ENCODE results near the gene NTRK1. TPM values are rescaled to one million over a fixed set of nuclear protein-coding genes. Genes with fewer than 3 reads are reported as not detected.

Gene NTRK1
- total and polyA plus RNA-seq, 2 donors (not counting 1 experiment from before 2014, with no cell fraction given), result not detected

DNA sequence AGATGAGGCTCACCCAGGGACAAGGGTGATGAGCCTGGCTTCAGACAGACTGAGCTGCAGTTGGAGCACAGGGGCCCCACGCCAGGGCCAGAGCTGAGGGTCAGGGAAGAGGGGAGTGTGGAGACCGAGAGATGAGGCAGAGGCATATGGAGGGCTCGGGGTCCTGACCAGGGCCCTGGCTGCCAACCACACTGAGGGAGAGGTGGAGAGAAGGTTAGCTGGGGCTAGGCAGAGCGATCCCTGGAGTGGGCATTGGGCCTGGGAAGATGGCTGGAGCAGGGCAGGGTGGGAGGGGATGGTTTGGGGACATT lies 40.9 kb downstream of the NTRK1 start:
- H3K27me3 Mint-ChIP-seq, result peaks cover 40% of the 10 kb centered on the region
- no peak overlapping the region for H3K27ac Mint-ChIP-seq
- Histone ChIP-seq H3K27ac (ENCODE audit: low read length in 2 of 2) (no peak overlapping the region), H3K36me3 (replicated peaks in 1 of 2; ENCODE audit: control extremely low read depth in 1 of 2, control insufficient read depth in 1 of 2, extremely low read depth in 1 of 2, insufficient read depth in 2 of 2, low read length in 1 of 2) (no peaks in the 10 kb centered on the region), H3K27me3 (replicated peaks in 1 of 4; ENCODE audit: control extremely low read depth in 1 of 4, control insufficient read depth in 3 of 4, insufficient read depth in 4 of 4, low read length in 3 of 4) (peaks cover 0 to 31% (median 0%) of the 10 kb centered on the region in 4 experiments), H3K79me2 (ENCODE audit: control insufficient read depth, insufficient read depth, low read length) (no peaks in the 10 kb centered on the region), H2AFZ (ENCODE audit: insufficient read depth, low read depth, low read length, poor library complexity, severe bottlenecking) (no peak overlapping the region), H3K4me1 (ENCODE audit: control insufficient read depth in 2 of 2, insufficient read depth in 2 of 2, low read length in 2 of 2) (no peaks in the 10 kb centered on the region), H3K9me3 (ENCODE audit: control extremely low read depth in 1 of 3, control insufficient read depth in 2 of 3, insufficient read depth in 1 of 3, low read length in 2 of 3) (peaks cover 0 to 6% (median 0%) of the 10 kb centered on the region in 3 donors), H4K20me1 (ENCODE audit: control insufficient read depth, insufficient read depth, low read length, poor library complexity, severe bottlenecking) (no peaks in the 10 kb centered on the region), H3K4me2 (replicated peaks; ENCODE audit: low read depth, low read length, poor library complexity, severe bottlenecking) (no peak overlapping the region), H3K4me3 (ENCODE audit: control extremely low read depth in 1 of 5, extremely low read depth in 1 of 5, insufficient read depth in 1 of 5, low read depth in 2 of 5, low read length in 4 of 5) (no peak overlapping the region), H3K9ac (ENCODE audit: low read length) (no peak overlapping the region)
- WGBS (ENCODE audit: insufficient coverage), result 72% methylated on average over 4 of the region's 4 CpGs
- DNase-seq (no peak), ATAC-seq (ENCODE audit: low read depth) (no peak)
- intact Hi-C loops (cut with micrococcal nuclease), result no loop called here
- TF ChIP-seq EZH2 (IDR thresholded peaks at IDR 0.05; ENCODE audit: borderline replicate concordance, insufficient read depth, low read depth, low read length, poor library complexity, severe bottlenecking), result no peak
- TF ChIP-seq, protein P1, sequence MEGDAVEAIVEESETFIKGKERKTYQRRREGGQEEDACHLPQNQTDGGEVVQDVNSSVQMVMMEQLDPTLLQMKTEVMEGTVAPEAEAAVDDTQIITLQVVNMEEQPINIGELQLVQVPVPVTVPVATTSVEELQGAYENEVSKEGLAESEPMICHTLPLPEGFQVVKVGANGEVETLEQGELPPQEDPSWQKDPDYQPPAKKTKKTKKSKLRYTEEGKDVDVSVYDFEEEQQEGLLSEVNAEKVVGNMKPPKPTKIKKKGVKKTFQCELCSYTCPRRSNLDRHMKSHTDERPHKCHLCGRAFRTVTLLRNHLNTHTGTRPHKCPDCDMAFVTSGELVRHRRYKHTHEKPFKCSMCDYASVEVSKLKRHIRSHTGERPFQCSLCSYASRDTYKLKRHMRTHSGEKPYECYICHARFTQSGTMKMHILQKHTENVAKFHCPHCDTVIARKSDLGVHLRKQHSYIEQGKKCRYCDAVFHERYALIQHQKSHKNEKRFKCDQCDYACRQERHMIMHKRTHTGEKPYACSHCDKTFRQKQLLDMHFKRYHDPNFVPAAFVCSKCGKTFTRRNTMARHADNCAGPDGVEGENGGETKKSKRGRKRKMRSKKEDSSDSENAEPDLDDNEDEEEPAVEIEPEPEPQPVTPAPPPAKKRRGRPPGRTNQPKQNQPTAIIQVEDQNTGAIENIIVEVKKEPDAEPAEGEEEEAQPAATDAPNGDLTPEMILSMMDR (IDR thresholded peaks at IDR 0.05), result no peak
- ChIA-PET CTCF (interaction anchor here (1.3 kb wide), 1 partner anchor 10 kb away, joined by 3 read pairs; no protein-coding TSS in a partner anchor), POLR2A (no interaction called here)
- no peak overlapping the region for H3K4me3 Mint-ChIP-seq
- H3K9me3 Mint-ChIP-seq (ENCODE audit: insufficient read depth), result no peaks in the 10 kb centered on the region
- H3K4me1 Mint-ChIP-seq, result no peaks in the 10 kb centered on the region

DNA sequence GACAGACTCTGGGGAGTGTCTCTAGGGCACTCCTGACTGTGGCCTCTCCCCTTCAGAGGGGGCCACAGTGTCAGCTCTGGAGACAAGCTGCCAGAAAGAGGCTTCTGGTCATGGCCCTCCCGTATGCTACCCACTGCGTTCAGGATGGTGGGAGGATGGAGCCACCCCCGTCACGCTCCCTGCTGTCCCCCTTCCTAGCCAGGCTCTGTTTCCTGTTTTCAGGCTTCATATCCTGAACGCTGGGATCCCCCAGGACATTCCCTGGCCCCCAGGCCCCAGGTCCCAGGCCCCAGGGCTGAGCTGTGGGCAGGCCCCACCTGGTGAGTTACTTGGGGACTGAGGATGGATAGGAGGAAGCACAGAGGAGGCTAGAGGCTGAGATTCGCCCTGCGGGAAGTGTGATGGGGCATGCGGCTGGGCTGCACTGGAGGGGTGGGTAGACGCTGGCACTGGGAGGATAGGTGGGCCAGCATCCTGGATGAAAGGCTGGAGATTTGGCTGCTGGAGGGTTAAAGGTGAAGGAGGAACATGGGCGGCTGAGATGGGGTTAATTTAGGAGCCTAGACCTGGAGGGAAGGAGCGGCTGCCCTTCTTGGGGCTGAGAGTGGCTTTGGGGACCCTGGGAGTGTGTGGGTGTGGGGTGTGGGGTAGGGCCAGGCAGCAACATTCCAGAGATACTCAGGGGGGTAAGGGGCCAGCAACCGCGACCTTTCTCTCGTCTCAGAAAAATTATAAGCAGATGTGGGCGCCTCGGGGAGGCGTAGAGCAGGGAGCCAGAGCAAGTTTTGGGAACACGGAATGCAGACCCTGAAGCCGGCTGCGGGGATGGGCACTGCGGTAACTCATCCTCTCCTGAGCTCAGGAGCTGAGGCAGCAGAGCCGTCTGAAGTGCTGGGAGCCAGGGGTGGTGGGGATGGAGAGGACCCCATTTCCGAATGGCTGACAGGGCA lies 41.6 kb downstream of the NTRK1 start:
- Histone ChIP-seq H3K27ac (ENCODE audit: low read length in 2 of 2) (no peak overlapping the region), H2AFZ (ENCODE audit: insufficient read depth, low read depth, low read length, poor library complexity, severe bottlenecking) (no peak overlapping the region), H3K4me3 (ENCODE audit: control extremely low read depth in 1 of 5, extremely low read depth in 1 of 5, insufficient read depth in 1 of 5, low read depth in 2 of 5, low read length in 4 of 5) (no peak overlapping the region), H3K27me3 (replicated peaks in 1 of 4; ENCODE audit: control extremely low read depth in 1 of 4, control insufficient read depth in 3 of 4, insufficient read depth in 4 of 4, low read length in 3 of 4) (peaks cover 0 to 33% (median 0%) of the 10 kb centered on the region in 4 experiments), H3K9me3 (ENCODE audit: control extremely low read depth in 1 of 3, control insufficient read depth in 2 of 3, insufficient read depth in 1 of 3, low read length in 2 of 3) (peaks cover 0 to 8% (median 0%) of the 10 kb centered on the region in 3 donors), H3K36me3 (replicated peaks in 1 of 2; ENCODE audit: control extremely low read depth in 1 of 2, control insufficient read depth in 1 of 2, extremely low read depth in 1 of 2, insufficient read depth in 2 of 2, low read length in 1 of 2) (no peaks in the 10 kb centered on the region), H3K4me1 (ENCODE audit: control insufficient read depth in 2 of 2, insufficient read depth in 2 of 2, low read length in 2 of 2) (no peaks in the 10 kb centered on the region), H3K4me2 (replicated peaks; ENCODE audit: low read depth, low read length, poor library complexity, severe bottlenecking) (no peak overlapping the region), H3K79me2 (ENCODE audit: control insufficient read depth, insufficient read depth, low read length) (no peaks in the 10 kb centered on the region), H4K20me1 (ENCODE audit: control insufficient read depth, insufficient read depth, low read length, poor library complexity, severe bottlenecking) (no peaks in the 10 kb centered on the region), H3K9ac (ENCODE audit: low read length) (no peak overlapping the region)
- no peak for ATAC-seq (ENCODE audit: low read depth)
- TF ChIP-seq, protein P1 (IDR thresholded peaks at IDR 0.05), result no peak
- no peak for TF ChIP-seq EZH2 (IDR thresholded peaks at IDR 0.05; ENCODE audit: borderline replicate concordance, insufficient read depth, low read depth, low read length, poor library complexity, severe bottlenecking)
- 91% methylated on average over 21 of the region's 23 CpGs for whole genome bisulfite sequencing (ENCODE audit: insufficient coverage)
- no peak overlapping the region for H3K4me3 Mint-ChIP-seq
- POLR2A ChIA-PET, result no interaction called here
- H3K9me3 Mint-ChIP-seq (ENCODE audit: insufficient read depth), result no peaks in the 10 kb centered on the region
- DNase-seq, result no peak
- peaks cover 2% of the 10 kb centered on the region for H3K4me1 Mint-ChIP-seq
- no peak overlapping the region for H3K27ac Mint-ChIP-seq
- intact Hi-C loops (cut with micrococcal nuclease), result no loop called here
- peaks cover 41% of the 10 kb centered on the region for H3K27me3 Mint-ChIP-seq
- CTCF ChIA-PET, result interaction anchor here (1.3 to 1.7 kb wide), 2 partner anchors 9 to 213 kb away, joined by 3 to 4 read pairs; no protein-coding TSS in a partner anchor

All from B cell (primary cell).